Left lung (tissue), 10 donors: ENCODE data around the gene RAB15. TPM values are rescaled to one million over a fixed set of nuclear protein-coding genes. Genes with fewer than 3 reads are reported as not detected.

ENCODE experiments used
- ATAC-seq: fragments of 200-7000 bp; cut with Tn5 transposase; one replicate; pipeline ENCODE4 v1.9.1; 2020; ENCODE audit warnings: moderate library complexity
- DNase-seq, 4 donors: peaks; one replicate each; pipeline ENCODE4 v3.0.0-alpha.2; 2013 to 2020
- H3K27ac ChIP-seq, 2 donors: fragments of 200-600 bp; sonication (generic) in 1 of 2; one replicate each; pipeline versions ENCODE4 v1.5.0 to v1.8.0; 2020 to 2021
- H3K27me3 ChIP-seq, 2 donors: fragments of 200-600 bp; sonication (generic) in 1 of 2; one replicate each; pipeline versions ENCODE4 v1.5.0 to v1.8.0; 2020 to 2021
- H3K36me3 ChIP-seq, 2 donors: fragments of 200-600 bp; sonication (generic) in 1 of 2; one replicate each; pipeline versions ENCODE4 v1.5.0 to v1.8.0; 2020 to 2021
- H3K4me1 ChIP-seq, 2 donors: fragments of 200-600 bp; one replicate each; pipeline ENCODE4 v1.8.0; 2021
- H3K4me3 ChIP-seq, 2 donors: fragments of 200-600 bp; sonication (generic) in 1 of 2; one replicate each; pipeline versions ENCODE4 v1.5.0 to v1.8.0; 2020 to 2021; ENCODE audit warnings: mild to moderate bottlenecking in 1 of 2
- H3K9me3 ChIP-seq, 2 donors: fragments of 200-600 bp; sonication (generic) in 1 of 2; one replicate each; pipeline versions ENCODE4 v1.5.0 to v1.8.0; 2020 to 2021
- CTCF ChIP-seq, 2 donors: fragments of 200-600 bp; sonication (generic) in 1 of 2; IDR thresholded peaks; one replicate each; pipeline versions ENCODE4 v1.5.0 to v1.8.0; 2021; ENCODE audit warnings: antibody characterized with exemption in 2 of 2
- intact Hi-C, 2 donors: fragments of 100-400 bp; cut with DNase I; formaldehyde crosslinking; loops; one replicate each; pipeline versions ENCODE4 v1.11.2 to v1.14.2; 2022
- polyA plus RNA-seq, 6 donors: library from polyadenylated mRNA; unstranded; fragments of 120-200 nt; gene quantifications; one replicate each; pipeline ENCODE4 v1.2.1, GENCODE V29; 2013; ENCODE audit not compliant: insufficient read length in 6 of 6
- total RNA-seq, 2 donors: library from RNA; stranded (reverse); fragmentation: NEBNext Ultra II Directional; extraction: Animal tissue kit (Norgen Biotek cat#: 25700); gene quantifications; one replicate each; pipeline ENCODE4 v1.2.1, GENCODE V29; 2021
- donor health status: DM: no; HTN: yes; CAD: no.
- donor health status: DM: no; HTN: no; CAD: no.

RAB15 gene
- total and polyA plus RNA-seq, 8 donors, result 21.8 to 36.6 (median 30.7) TPM

DNA sequence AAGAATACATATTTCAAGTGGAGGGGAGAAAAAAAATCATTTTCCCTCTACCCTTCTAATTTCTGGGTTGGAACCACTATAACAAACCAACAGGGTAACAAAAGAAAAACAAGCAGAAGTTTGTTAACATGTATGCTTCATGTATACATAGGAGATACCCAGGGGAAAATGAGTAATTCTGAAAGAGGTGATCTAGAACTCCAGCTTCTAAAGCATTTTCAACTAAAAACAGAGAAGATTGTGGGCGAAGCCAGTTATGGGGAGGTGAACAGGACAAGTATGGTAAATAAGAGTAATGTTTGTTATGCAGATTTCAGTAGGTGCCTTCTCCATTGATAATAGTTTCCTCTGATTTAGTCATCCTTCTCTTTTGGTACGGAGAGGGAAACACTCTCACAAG, 31.3 kb upstream of the RAB15 start:
- Histone ChIP-seq H3K27ac (no peak overlapping the region), H3K9me3 (no peaks in the 10 kb centered on the region), H3K4me1 (peaks cover 0 to 6% of the 10 kb centered on the region in 2 donors), H3K27me3 (no peaks in the 10 kb centered on the region), H3K4me3 (no peak overlapping the region), H3K36me3 (peaks cover 0 to 14% of the 10 kb centered on the region in 2 donors)
- ATAC-seq (no peak), DNase-seq (no peak)
- no peak for TF ChIP-seq CTCF (IDR thresholded peaks at IDR 0.05)
- intact Hi-C loops, result no loop called here

DNA sequence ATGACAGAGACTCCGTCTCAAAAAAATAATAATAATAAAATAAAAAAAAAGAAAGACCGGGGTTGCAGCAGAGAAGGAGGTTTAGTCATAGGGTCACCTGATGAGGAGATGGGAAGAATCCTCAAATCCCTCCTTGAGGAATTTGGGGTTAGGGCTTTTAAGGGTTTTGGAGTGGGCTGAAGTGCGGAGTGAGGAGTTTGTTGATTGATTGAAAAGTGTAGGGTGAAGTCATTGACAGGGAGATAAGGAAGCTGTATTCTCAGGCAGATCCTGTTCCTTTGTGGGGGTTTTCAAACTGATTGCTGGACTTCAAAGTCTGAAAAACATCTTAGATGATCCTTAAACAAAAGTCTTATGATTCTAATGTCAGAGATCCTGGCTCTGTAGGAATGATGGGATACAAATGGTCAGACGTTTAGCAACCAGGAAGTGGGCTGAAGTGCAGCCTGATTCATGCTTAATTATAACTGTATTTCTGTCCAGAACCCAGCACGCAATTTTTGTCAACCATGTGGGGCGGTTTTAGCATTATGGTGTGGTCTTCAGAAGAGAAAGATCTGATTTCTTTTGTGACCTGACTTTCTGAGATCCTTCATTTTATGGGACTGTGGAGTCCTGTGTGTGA, 30.6 kb upstream of the RAB15 start:
- Histone ChIP-seq H3K9me3 (no peaks in the 10 kb centered on the region), H3K27ac (peak overlapping the region; percentile 27 to 30), H3K36me3 (peaks cover 0 to 14% of the 10 kb centered on the region in 2 donors), H3K27me3 (no peaks in the 10 kb centered on the region), H3K4me1 (peaks cover 0 to 6% of the 10 kb centered on the region in 2 donors), H3K4me3 (no peak overlapping the region)
- intact Hi-C loops, result no loop called here
- DNase-seq (no peak), ATAC-seq (peak; percentile 57)
- TF ChIP-seq CTCF (IDR thresholded peaks at IDR 0.05), result no peak

DNA sequence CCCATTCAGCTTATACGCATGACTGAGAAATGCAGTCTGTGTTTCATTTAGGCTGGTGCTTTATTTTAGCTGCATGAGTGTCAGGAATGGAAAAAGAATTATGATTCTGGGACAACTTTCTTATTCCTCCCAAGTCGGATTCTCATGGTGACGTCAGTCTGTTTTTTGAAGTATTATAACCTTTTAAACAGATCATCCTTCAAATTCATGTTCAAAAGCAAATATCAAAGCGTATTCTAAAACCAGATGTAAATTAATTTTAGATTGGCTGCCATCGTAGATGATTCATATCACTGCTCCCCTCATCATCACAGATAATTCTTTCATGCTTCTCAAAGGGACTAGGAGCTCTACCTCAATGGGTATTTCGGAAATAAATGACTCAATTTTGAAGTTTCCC, 29.6 kb upstream of the RAB15 start:
- no peaks in the 10 kb centered on the region for H3K9me3 ChIP-seq
- intact Hi-C loops, result no loop called here
- no peak overlapping the region for H3K27ac ChIP-seq
- H3K4me1 ChIP-seq, result peaks cover 0 to 6% of the 10 kb centered on the region in 2 donors
- no peak for TF ChIP-seq CTCF (IDR thresholded peaks at IDR 0.05)
- H3K27me3 ChIP-seq, result no peaks in the 10 kb centered on the region
- no peak for DNase-seq
- H3K4me3 ChIP-seq, result no peak overlapping the region
- ATAC-seq, result no peak
- peaks cover 0 to 14% of the 10 kb centered on the region in 2 donors for H3K36me3 ChIP-seq

GRCh38 chr14:65000898-65001591, 28.9 kb upstream of the RAB15 start:
- ATAC-seq, result no peak
- Histone ChIP-seq H3K36me3 (peaks cover 0 to 9% of the 10 kb centered on the region in 2 donors), H3K4me1 (peaks cover 0 to 6% of the 10 kb centered on the region in 2 donors), H3K9me3 (no peaks in the 10 kb centered on the region), H3K27ac (no peak overlapping the region), H3K4me3 (no peak overlapping the region), H3K27me3 (no peaks in the 10 kb centered on the region)
- no peak for DNase-seq
- intact Hi-C loops, result no loop called here
- no peak for TF ChIP-seq CTCF (IDR thresholded peaks at IDR 0.05)

GRCh38 chr14:64998455-64998931, 26.4 kb upstream of the RAB15 start:
- Histone ChIP-seq H3K36me3 (no peaks in the 10 kb centered on the region), H3K27ac (no peak overlapping the region), H3K27me3 (no peaks in the 10 kb centered on the region), H3K4me1 (peaks cover 0 to 12% of the 10 kb centered on the region in 2 donors), H3K4me3 (no peak overlapping the region), H3K9me3 (no peaks in the 10 kb centered on the region)
- ATAC-seq (no peak), DNase-seq (no peak)
- intact Hi-C loops, result no loop called here
- no peak for TF ChIP-seq CTCF (IDR thresholded peaks at IDR 0.05)
